Trophoblast cell (in vitro differentiated cells and primary cell): ENCODE measurements around the gene ZBTB1.

Source experiments
- DNase-seq, 2 donors: peaks; one replicate each; pipeline ENCODE4 v3.0.0-alpha.2; 2016
- H2AFZ ChIP-seq: 2 replicates; pipeline ENCODE4 v1.6.1; 2013; ENCODE audit warnings: low read length, moderate library complexity, mild to moderate bottlenecking; ENCODE audit not compliant: insufficient read depth, poor library complexity
- H2AK5ac ChIP-seq: 2 replicates; pipeline ENCODE4 v1.6.1; 2013; ENCODE audit warnings: mild to moderate bottlenecking, low read length
- H2BK120ac ChIP-seq: 2 replicates; pipeline ENCODE4 v1.6.1; 2013; ENCODE audit warnings: low read length, mild to moderate bottlenecking, moderate library complexity; ENCODE audit not compliant: insufficient read depth, poor library complexity
- H2BK12ac ChIP-seq: 2 replicates; pipeline ENCODE4 v1.6.1; 2013; ENCODE audit warnings: mild to moderate bottlenecking, low read length, moderate library complexity
- H2BK5ac ChIP-seq: 2 replicates; pipeline ENCODE4 v1.6.1; 2013; ENCODE audit warnings: low read length, low read depth, moderate library complexity, mild to moderate bottlenecking; ENCODE audit not compliant: poor library complexity
- H3K14ac ChIP-seq: 2 replicates; pipeline ENCODE4 v1.6.1; 2013; ENCODE audit warnings: mild to moderate bottlenecking, low read length
- H3K18ac ChIP-seq: 2 replicates; pipeline ENCODE4 v1.6.1; 2013; ENCODE audit warnings: mild to moderate bottlenecking, low read length
- H3K23ac ChIP-seq: 2 replicates; pipeline ENCODE4 v1.6.1; 2013; ENCODE audit warnings: low read length
- H3K27ac ChIP-seq: 2 replicates; pipeline ENCODE4 v1.5.1; 2013; ENCODE audit warnings: low read depth, mild to moderate bottlenecking, inconsistent platforms, low read length, moderate library complexity
- H3K27me3 ChIP-seq: 2 replicates; pipeline ENCODE4 v1.6.1; 2013; ENCODE audit warnings: inconsistent platforms, mild to moderate bottlenecking, low read length, moderate library complexity; ENCODE audit not compliant: insufficient read depth
- H3K36me3 ChIP-seq, 2 experiments: 1 replicate in 1 of 2; 2 replicates in 1 of 2; pipeline ENCODE4 v1.6.1; 2013; ENCODE audit warnings: low read length in 2 of 2, mild to moderate bottlenecking in 2 of 2, moderate library complexity in 1 of 2; ENCODE audit not compliant: insufficient read depth in 2 of 2, control insufficient read depth in 1 of 2
- H3K4ac ChIP-seq: 2 replicates; pipeline ENCODE4 v1.6.1; 2013; ENCODE audit warnings: low read depth, mild to moderate bottlenecking, low read length, moderate library complexity
- H3K4me1 ChIP-seq, 2 experiments: 1 replicate in 1 of 2; 2 replicates in 1 of 2; pipeline ENCODE4 v1.6.1; 2013; ENCODE audit warnings: low read length in 2 of 2, mild to moderate bottlenecking in 2 of 2, moderate library complexity in 1 of 2; ENCODE audit not compliant: insufficient read depth in 2 of 2, control insufficient read depth in 1 of 2
- H3K4me2 ChIP-seq: 2 replicates; pipeline ENCODE4 v1.6.1; 2013; ENCODE audit warnings: inconsistent platforms, mild to moderate bottlenecking, low read length, moderate library complexity
- H3K4me3 ChIP-seq: 2 replicates; pipeline ENCODE4 v1.5.1; 2013; ENCODE audit warnings: mild to moderate bottlenecking, low read depth, low read length, inconsistent platforms
- H3K79me1 ChIP-seq: one replicate; pipeline ENCODE4 v1.6.1; 2013; ENCODE audit warnings: low read length
- H3K79me2 ChIP-seq: 2 replicates; pipeline ENCODE4 v1.6.1; 2013; ENCODE audit warnings: low read length, mild to moderate bottlenecking; ENCODE audit not compliant: control insufficient read depth, insufficient read depth, poor library complexity
- H3K9ac ChIP-seq: 2 replicates; pipeline ENCODE4 v1.6.1; 2013; ENCODE audit warnings: mild to moderate bottlenecking, low read length
- H3K9me3 ChIP-seq: 2 replicates; pipeline ENCODE4 v1.6.1; 2013; ENCODE audit warnings: low read depth, mild to moderate bottlenecking, control low read depth, inconsistent platforms, low read length; ENCODE audit not compliant: insufficient read depth
- H4K12ac ChIP-seq: 2 replicates; pipeline ENCODE4 v1.6.1; 2013; ENCODE audit warnings: low read depth, mild to moderate bottlenecking, low read length, moderate library complexity
- H4K8ac ChIP-seq: 2 replicates; pipeline ENCODE4 v1.6.1; 2013; ENCODE audit warnings: low read depth, mild to moderate bottlenecking, low read length, moderate library complexity
- H4K91ac ChIP-seq: one replicate; pipeline ENCODE4 v1.6.1; 2013; ENCODE audit warnings: low read depth, mild to moderate bottlenecking, low read length, moderate library complexity
- WGBS: extraction: QIAGEN DNeasy Blood & Tissue Kit; methylation state at CpG from one replicate; pipeline ENCODE4 v1.1.7; 2013; ENCODE audit warnings: missing lambda C conversion rate; ENCODE audit not compliant: insufficient read length, insufficient coverage; ENCODE audit errors: extremely low coverage; 5-methylcytosine and 5-hydroxymethylcytosine counted together

ZBTB1 gene

GRCh38 chr14:64541972-64542835 is 37.6 kb downstream of the ZBTB1 start:
- H3K4me1 ChIP-seq: peaks cover 6 to 11% of the 10 kb centered on the region in 2 experiments
- H4K12ac ChIP-seq: peak overlapping the region; percentile 64
- H2AFZ ChIP-seq: no peak overlapping the region
- H3K27ac ChIP-seq: no peak overlapping the region
- no CpG with 5 or more reads among the region's 61 CpGs for WGBS
- peaks cover 18% of the 10 kb centered on the region for H3K9me3 ChIP-seq
- H3K18ac ChIP-seq: peak overlapping the region; percentile 10
- H3K36me3 ChIP-seq: peaks cover 3 to 5% of the 10 kb centered on the region in 2 experiments
- peak overlapping the region; percentile 45 for H4K91ac ChIP-seq
- peak overlapping the region; percentile 69 for H3K4ac ChIP-seq
- H3K27me3 ChIP-seq: no peaks in the 10 kb centered on the region
- no peak overlapping the region for H3K23ac ChIP-seq
- H2BK120ac ChIP-seq: peak overlapping the region; percentile 26
- peak overlapping the region; percentile 33 for H2BK5ac ChIP-seq
- DNase-seq: peak in 1 of 2 donors; percentile 29
- peak overlapping the region; percentile 31 for H4K8ac ChIP-seq
- peak overlapping the region; percentile 11 for H3K14ac ChIP-seq
- peaks cover 7% of the 10 kb centered on the region for H3K79me2 ChIP-seq
- peaks cover 24% of the 10 kb centered on the region for H3K79me1 ChIP-seq
- H3K4me2 ChIP-seq: peak overlapping the region; percentile 57
- peak overlapping the region; percentile 16 for H2AK5ac ChIP-seq
- no peak overlapping the region for H3K9ac ChIP-seq
- H2BK12ac ChIP-seq: no peak overlapping the region
- H3K4me3 ChIP-seq: peak overlapping the region; percentile 69

GRCh38 chr14:64542836-64543201 is 38.2 kb downstream of the ZBTB1 start:
- Histone ChIP-seq H3K23ac (no peak overlapping the region), H3K14ac (no peak overlapping the region), H2AFZ (no peak overlapping the region), H2BK12ac (no peak overlapping the region), H3K36me3 (peaks cover 3 to 5% of the 10 kb centered on the region in 2 experiments), H2AK5ac (no peak overlapping the region), H3K4ac (no peak overlapping the region), H4K91ac (no peak overlapping the region), H3K9ac (no peak overlapping the region), H3K4me1 (peaks cover 4 to 9% of the 10 kb centered on the region in 2 experiments), H2BK5ac (no peak overlapping the region), H4K8ac (no peak overlapping the region), H3K79me2 (peaks cover 7% of the 10 kb centered on the region), H2BK120ac (no peak overlapping the region), H4K12ac (no peak overlapping the region), H3K4me2 (peak overlapping the region; percentile 57), H3K27ac (no peak overlapping the region), H3K18ac (no peak overlapping the region), H3K27me3 (no peaks in the 10 kb centered on the region), H3K79me1 (peaks cover 23% of the 10 kb centered on the region), H3K9me3 (peaks cover 18% of the 10 kb centered on the region), H3K4me3 (no peak overlapping the region)
- no peak for DNase-seq
- WGBS: no CpG with 5 or more reads among the region's 4 CpGs

GRCh38 chr14:64544607-64545312 is 40.2 kb downstream of the ZBTB1 start:
- no peak overlapping the region for H3K4ac ChIP-seq
- H3K14ac ChIP-seq: no peak overlapping the region
- no peak overlapping the region for H2BK120ac ChIP-seq
- peaks cover 3 to 5% of the 10 kb centered on the region in 2 experiments for H3K36me3 ChIP-seq
- no peak overlapping the region for H3K23ac ChIP-seq
- H3K9me3 ChIP-seq: peaks cover 18% of the 10 kb centered on the region
- no peak overlapping the region for H4K12ac ChIP-seq
- H3K27ac ChIP-seq: no peak overlapping the region
- no peak overlapping the region for H3K4me3 ChIP-seq
- no peak overlapping the region for H3K18ac ChIP-seq
- no peak overlapping the region for H4K8ac ChIP-seq
- WGBS: no CpG with 5 or more reads among the region's 5 CpGs
- no peak for DNase-seq
- H3K4me2 ChIP-seq: no peak overlapping the region
- H3K9ac ChIP-seq: no peak overlapping the region
- H2BK12ac ChIP-seq: no peak overlapping the region
- H3K79me1 ChIP-seq: peaks cover 8% of the 10 kb centered on the region
- no peak overlapping the region for H2BK5ac ChIP-seq
- no peak overlapping the region for H4K91ac ChIP-seq
- no peak overlapping the region for H2AK5ac ChIP-seq
- H3K4me1 ChIP-seq: peaks cover 4 to 5% of the 10 kb centered on the region in 2 experiments
- peaks cover 8% of the 10 kb centered on the region for H3K79me2 ChIP-seq
- H2AFZ ChIP-seq: no peak overlapping the region
- no peaks in the 10 kb centered on the region for H3K27me3 ChIP-seq

- no peak overlapping the region for H2BK12ac ChIP-seq
These were observed 44.4 kb downstream of the ZBTB1 start for GRCh38 chr14:64549016-64549415.

More at GRCh38 chr14:64549016-64549415, 44.4 kb downstream of the ZBTB1 start:
- Histone ChIP-seq H3K9me3 (no peaks in the 10 kb centered on the region), H3K23ac (no peak overlapping the region), H3K4me1 (peaks cover 4 to 9% of the 10 kb centered on the region in 2 experiments), H3K4me3 (no peak overlapping the region), H3K9ac (no peak overlapping the region), H4K91ac (no peak overlapping the region), H3K27ac (no peak overlapping the region), H4K8ac (no peak overlapping the region), H3K79me2 (peaks cover 3% of the 10 kb centered on the region), H2AFZ (no peak overlapping the region), H3K4me2 (no peak overlapping the region), H4K12ac (no peak overlapping the region), H3K4ac (no peak overlapping the region), H3K14ac (no peak overlapping the region), H2BK120ac (no peak overlapping the region), H3K79me1 (peaks cover 5% of the 10 kb centered on the region), H3K36me3 (no peaks in the 10 kb centered on the region), H2BK5ac (no peak overlapping the region), H3K27me3 (no peaks in the 10 kb centered on the region), H3K18ac (no peak overlapping the region), H2AK5ac (no peak overlapping the region)
- WGBS: no CpG with 5 or more reads among the region's 1 CpG
- DNase-seq: peak in 1 of 2 donors; percentile 51
